ENCODE measurements around the gene PPP1R27.
"Not testable (repeated sequence)": the region's sequence is repeated elsewhere in the genome, so short reads cannot be mapped to it uniquely, and the experiment has no call there.

PPP1R27 gene

DNA sequence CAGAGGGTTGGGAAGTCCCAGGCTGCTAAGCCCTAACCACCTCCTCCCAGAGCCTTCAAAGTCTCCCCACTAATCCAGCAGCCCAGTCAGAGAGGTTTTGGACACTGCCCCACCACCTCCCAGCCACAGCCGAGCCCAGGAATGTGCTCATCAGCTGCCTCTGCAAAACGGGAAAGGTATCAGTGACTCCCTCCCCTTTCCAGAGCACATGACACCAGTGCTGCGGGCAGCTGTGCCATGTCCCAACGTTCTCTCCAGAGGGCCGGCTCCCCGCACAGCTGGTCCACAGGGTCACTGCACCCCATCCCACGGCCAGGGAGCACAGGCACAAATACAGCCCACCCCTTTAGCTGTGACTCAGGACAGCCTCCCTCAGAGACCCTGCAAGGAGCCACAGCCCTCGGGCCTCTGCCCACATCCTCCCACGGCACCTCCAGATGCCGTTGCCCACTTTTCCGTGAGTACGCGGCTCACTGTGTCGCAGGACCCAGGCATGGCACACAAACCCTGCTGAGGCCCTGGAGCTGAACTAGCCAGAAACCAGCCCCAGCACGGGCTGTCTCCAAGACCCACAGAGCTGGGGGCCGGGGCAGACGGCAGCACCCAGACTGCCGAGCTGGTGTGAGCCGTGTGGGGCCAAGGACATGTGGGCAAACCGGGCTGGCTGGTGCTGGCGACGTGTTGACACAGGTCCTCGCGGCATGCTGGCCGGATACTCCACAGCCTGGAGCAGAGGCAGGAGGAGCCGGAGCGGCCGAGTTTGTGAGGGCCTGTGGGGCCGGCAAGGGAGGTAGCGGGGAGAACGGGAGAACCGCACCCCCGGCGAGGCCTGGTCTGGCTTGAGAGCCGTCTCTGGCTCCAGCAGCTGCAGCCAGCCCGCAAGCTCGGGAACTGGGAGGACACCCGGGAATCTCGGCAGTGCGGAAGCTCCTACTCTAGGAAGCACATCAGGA lies 6.3 kb upstream of the PPP1R27 start:
- DNase-seq (ENCODE audit: low spot score): no peak

DNA sequence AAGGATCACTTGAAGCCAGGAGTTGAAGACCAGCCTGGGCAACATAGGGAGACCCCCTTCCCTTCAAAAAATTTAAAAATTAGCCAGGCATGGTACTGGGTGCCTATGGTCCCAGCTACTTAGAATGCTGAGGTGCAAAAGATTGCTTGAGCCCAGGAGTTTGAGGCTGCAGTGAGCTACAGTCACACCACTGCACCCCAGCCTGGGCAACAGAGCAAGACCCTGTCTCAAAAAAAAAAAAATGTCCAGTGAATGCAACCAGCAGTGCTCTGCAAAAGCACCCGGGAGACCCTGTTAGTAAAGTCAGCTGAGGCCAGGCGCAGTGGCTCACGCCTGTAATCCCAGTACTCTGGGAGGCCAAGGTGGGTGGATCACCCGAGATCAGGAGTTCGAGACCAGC lies 5.2 kb upstream of the PPP1R27 start:
- DNase-seq (ENCODE audit: low spot score): not testable (repeated sequence)

DNA sequence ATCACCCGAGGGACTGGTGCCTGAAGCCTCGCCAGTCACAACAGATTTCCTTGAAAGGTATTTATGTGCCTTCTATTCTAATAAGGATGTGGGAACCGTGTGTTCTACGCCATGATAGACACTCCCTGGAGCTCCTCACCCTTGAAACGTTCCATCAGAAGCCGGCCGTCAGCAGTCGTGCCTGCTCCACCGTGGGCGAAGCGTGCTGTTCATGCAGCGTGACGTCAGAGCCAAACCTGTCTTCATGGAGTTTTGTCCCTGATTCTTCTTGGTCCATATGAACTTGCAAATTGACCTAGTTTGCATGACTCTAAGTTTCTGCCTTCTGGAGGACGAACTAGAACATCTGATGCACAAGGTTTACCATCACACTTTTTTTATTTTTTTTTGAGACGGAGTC lies 4.5 kb upstream of the PPP1R27 start:
- no peak for DNase-seq (ENCODE audit: low spot score)

DNA sequence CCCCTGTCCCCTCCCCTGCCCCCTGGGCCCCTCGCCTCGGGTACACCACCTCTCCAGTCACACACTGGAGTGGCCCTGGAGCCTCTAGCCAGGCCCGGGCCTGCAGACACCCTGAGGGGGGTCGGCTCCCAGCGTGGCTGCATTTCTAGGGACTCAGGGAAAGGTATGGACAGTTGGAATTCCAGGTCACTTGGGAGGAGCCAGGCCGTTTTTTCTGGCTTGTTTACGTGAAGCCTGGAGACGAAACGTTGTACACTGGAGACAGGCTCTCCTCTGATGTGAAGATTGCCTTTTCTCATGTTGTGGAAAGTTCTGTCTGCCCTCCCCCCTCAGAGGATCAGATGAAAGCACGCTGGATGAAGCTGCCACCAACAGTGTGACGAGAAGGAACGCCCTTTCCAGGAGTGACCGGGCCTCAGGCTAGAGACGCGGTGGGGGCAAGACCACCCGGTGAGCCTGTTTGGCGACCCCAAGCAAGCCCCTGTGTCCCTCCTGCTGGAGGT lies 4.0 kb upstream of the PPP1R27 start:
- no peak for DNase-seq (ENCODE audit: low spot score)

DNA sequence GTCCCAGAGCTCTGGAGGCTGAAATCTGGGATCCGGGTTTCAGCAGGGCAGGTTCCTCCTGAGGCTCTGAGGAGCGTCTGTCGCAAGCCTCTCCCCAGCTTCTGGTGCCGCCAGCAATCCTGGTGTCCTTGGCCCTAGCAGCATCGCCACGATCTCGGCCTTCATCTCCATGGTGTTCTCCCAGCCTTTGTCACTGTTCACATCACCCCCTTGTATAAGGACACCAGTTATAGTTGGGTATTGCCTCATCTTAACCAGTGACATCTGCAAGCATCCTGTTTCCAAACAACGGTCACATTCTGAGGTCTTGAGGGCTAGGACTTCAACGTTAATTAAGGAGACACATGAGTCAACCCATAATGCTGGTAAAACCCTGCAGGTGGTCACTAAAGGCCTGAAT lies 2.8 kb upstream of the PPP1R27 start:
- no peak for DNase-seq (ENCODE audit: low spot score)

DNA sequence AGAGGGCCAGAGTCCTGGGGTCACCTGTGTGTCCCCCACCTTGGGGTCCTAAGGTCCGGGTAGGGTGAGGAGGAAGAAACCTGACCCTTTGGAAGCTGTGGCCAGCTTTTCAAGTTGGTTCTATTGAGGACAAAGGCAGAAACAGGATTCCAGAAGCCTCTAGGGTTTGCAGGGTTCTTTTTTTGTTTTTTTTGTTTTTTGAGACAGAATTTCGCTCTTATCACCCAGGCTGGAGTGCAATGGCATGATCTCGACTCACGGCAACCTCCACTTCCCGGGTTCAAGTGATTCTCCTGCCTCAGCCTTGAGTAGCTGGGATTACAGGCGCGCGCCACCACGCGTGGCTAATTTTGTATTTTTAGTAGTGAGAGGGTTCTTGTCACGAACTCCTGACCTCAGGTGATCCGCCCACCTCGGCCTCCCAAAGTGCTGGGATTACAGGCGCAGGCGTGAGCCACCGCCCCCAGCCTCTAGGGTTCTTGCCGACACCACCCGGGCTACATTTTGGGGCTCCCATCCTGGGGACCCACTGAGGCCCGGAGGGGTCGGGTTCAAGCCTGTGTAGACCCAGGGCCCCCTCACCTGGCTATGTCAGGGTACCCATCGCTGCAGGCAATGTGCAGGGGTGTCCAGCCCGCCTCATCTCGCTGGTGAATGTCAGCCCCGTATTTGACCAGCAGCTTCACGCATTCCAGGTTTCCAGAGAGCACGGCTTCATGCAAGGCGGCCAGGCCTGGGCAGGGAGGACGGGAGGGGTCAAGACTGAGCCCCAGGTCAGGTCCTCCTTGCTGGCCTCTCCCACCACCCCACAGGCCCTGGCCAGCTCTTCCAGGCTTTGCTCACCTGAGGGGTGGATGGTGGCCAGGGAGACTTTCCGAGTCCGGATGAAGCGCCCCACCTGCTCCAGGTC lies 674 bp downstream of the PPP1R27 start:
- DNase-seq (ENCODE audit: low spot score): no peak

DNA sequence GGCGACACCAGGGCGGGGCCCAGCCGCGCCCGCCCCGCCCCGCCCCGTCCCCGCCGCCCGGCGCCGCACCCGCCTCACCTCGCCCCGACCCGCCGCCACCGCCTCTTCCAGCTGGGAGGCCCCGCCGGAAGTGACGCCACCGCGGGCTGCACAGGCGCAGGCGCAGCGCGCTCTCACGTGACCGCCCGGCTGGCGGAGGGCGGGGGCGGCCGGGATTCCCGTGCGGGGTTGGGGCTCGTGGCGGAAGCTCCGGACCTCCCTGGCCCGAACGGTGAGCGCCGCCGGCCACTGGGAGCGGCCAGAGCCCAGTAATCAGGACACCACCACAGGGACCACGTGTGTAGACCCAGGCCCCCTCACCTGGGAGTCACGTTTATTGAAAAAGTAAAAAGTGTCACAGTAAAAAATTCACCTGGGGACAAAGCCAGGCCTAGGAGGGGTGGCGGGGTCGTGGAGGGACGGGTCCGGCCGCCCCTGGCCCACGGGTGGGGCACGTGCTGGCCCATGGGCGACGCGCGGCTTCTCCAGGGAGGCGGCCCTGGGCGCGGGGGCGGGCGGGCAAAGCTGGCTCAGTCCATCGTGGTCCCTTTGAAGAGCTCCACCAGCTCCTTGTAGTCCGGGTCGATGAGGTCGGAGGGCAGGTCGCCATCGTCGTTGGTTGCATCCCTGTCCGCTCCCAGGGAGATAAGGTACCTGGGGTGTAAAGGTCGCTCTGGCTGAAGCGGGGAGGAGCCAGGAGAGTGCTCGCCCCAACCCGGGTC lies 1.5 kb downstream of the PPP1R27 start, which contains the start of gene MCRIP1:
Gene MCRIP1, minus strand, starts transcription at position 132 of the 761 bp plus-strand sequence. CDS start 8,785 bp downstream, outside the sequence.
- peak; percentile 88 for DNase-seq (ENCODE audit: low spot score)

DNA sequence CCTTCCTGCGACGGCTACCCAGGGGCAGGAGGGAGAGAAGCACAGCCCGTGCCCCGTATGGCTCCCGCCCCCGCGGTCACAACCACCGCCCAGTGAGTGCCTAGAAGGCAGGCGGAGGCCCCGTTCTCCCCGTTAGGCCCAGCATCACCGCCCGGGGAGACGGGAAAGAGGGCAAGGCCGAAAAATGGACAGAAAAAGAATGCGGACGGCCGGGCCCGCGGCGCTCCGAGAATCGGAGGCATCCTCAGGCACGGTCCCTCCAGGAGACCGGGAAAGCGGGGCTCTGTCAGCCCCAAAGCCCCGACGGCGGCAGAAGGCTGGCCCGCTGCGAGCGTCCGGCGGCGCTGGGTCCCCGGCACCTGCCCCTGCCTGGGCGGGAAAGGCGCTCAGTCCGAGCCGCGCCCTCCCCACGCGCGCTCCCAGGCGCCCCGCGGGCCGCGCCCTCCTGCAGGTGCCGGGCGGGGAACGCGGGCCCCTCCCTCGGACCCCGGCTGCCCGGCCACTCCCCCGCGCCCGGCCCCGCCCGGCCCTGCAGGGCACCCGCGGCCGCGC lies 2.2 kb downstream of the PPP1R27 start:
- DNase-seq (ENCODE audit: low spot score): no peak

DNA sequence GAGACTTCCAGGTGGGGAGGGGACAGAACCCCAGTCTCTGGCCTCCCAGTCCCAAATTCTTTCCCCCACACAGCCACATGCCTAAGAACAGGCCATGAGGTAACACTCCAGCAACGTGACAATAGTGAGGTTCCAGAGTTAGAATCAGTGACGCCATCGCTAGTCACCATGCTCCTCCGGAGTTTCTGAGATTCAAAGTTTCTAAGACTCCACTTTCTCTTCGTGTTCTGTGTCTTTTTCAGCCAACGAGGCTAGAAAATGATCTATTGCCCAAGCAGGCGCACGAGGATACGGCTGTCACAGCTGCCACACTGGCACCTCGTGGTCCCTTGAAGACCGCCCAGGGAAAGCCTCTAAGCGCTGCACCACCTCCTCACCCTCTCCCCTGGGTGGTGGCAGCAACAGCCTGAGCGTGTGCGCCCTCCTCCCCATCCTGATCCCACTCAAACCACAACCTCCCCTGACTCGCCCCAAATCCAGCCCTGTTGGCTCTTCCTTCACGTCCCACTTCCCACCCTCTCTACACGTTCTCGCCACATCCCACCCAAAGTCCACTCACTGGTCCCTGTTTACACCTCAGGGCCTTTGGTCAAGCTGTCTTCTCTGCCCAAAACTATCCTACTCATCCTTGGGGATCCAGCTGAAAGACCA lies 2.8 kb downstream of the PPP1R27 start:
- DNase-seq (ENCODE audit: low spot score): no peak

DNA sequence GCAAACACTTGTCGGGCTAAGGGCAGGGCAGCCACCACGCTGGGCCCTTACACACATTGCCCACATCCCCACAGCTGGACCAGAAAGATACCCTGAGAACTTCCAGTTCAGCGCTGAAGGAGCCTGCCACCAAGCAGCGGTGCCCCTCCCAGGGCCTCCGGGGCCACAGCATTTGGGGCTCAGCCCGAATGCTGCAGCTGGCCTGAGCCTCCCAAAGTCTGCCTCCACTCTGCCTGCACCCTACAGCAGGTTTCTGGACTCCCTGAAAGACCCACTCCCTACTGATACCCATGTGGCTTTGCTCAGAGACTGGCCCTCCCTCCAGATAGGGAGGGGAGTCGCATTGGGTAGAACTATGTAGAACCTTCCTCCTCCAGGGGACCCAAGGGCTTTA lies 3.3 kb downstream of the PPP1R27 start:
- no peak for DNase-seq (ENCODE audit: low spot score)

DNA sequence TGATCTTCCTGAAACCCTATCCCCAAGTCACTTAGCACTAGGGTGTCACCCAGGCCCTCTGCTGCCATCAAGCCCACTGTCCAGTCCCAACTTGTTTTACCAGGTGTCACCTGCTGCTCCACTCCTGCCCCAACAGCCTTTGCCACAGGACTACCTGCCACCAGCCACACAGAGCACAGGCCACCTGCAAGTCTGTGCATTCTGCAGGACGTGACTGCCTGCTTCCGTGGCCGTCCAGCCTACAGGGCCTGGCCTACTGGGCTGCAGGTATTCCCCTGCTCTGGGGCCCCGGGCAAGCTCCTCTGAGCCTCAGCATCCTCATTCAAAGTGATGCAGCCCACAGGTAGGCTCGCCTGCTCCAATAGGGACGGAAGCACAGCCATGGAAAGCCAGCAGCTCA lies 5.0 kb downstream of the PPP1R27 start:
- DNase-seq (ENCODE audit: low spot score): no peak

DNA sequence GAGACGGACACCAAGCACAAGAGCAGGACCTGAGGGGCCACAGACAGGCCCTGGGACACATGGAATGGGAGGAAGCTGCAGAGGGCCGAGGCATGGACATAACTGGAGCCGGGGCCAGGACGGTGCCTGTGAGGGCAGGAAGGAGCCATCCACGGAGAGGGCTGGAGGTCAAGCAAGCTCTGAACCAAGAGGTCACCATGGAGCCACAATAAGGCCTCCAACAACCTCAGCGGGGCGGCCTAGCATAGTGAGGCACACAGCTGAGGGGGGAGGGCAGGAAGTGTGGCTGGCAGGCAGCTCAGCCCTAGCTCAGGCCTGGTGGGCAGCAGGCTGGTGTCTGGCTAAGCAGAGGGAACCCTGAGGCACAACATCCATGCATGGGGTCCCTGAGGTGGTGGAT lies 6.2 kb downstream of the PPP1R27 start:
- DNase-seq (ENCODE audit: low spot score): no peak

DNA sequence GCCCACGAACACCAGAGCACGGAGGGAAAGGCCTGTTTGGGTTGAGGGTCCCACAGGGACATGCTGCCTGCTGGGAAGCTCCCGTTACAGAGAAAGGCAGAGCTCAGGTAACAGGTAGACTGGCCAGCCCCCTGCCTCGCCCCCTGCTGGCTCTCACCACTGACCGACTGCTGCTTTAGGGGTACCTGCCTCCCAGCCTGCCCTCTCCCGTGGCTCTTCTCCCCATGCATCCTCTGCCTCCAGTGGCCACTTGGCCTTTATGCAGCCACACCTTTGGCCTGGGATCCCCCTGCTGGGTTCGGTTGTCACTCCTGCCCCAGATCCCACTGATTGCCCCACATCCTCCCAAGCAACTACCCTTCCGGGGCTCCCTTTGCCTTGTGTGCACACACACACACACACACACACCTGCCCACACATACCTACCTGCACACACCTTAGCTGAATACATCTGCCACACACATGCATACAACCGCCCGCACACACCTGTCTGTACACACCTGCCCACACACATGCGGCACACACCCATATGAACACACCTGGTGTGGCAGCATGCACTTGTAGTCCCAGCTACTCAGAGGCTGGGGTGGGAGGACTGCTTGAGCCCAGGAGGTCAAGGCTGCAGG lies 8.9 kb downstream of the PPP1R27 start:
- no peak for DNase-seq (ENCODE audit: low spot score)

DNA sequence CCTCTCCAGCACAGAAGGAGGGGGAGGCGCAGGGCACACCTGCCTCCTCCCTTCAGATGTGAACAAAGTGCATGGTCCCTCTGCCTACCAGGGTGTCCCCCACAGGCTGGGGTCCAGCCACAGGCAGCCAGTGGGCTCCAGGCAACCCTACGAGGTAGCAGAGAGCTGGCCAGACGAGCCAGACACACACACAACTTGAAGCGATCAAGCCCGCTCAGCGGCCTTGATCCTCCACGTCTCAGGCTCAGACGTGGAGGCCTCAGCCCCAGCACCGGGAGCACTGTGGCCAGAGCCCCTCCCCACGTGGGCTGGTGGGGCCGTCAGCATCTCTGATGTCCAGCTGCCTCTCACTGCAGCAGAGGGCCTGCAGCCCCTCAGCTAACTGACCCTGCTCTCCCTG lies 10.3 kb downstream of the PPP1R27 start:
- DNase-seq (ENCODE audit: low spot score): no peak

DNA sequence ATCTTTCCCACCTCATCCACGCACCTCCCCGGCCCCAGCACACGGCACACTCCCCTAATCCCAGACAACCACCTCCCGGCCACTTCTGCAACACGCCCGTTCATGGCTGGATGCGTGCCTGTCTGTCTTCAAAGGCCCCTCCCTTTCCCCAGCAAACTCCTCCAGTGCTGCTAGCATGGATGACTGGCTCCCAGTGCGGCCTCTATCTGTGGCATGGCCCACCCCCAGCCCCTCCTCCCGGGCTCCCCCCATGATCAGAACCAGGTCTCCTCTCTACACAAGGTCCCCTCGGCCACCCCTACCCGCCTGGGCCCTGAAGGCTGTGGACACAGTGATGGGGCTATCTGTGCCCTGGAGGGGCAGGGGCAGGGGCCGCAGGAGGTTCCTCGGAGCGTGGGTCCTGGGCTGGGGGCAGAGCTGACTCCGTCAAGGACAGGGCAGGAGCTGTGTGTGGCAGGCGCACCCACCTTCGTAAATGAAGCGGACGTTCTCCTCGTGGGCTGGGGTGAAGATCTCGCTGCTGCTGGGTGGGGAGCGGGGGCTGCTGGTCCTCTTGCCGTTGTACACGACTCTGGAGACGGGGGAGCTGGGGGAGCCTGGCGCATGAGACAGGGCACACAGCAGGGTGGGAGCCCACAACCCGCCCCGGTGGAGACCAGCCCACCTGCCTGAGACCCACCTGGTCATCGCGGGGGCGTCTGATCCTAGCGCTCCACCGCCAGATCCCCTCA lies 10.9 kb downstream of the PPP1R27 start:
- DNase-seq (ENCODE audit: low spot score): no peak

DNA sequence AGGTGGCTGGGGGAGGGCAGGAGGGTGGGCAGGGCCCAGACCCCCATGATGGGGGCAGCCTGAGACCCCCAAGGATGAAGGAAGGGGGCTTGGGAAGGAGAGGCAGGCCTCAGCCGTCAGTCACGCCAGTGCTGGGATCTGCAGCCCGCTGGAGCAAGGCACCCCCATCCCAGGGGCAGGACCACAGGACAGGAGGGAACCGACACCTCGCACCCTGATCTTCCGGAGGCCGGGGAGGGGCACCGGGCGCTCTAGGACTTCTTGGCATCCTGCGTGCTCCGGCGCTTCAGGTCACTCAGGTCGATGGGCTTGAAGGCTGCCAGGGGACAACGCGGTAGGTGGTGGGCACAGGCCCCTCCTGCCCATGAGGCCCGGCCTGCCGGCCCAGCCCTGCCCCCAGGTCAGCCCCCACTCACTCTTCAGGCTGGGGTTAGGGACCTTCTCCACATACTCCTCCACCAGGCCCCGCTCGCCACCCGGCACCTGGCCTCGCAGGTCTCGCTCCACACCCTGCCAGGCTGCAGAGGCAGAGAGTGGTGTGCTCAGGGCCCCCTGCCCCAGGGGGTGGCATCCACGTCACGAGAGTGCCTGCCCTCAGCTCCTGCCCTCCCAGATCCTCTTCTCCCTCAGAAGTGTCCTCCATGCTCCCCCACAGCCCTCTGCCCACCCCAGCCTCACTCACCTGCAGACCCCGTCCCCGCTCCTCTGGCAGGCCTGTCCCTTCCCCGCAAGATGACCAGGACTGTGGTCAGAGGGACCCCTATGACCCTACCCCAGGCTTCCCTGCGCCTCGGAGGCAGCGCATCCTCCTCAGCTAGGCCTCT lies 11.6 kb downstream of the PPP1R27 start:
- no peak for DNase-seq (ENCODE audit: low spot score)

DNA sequence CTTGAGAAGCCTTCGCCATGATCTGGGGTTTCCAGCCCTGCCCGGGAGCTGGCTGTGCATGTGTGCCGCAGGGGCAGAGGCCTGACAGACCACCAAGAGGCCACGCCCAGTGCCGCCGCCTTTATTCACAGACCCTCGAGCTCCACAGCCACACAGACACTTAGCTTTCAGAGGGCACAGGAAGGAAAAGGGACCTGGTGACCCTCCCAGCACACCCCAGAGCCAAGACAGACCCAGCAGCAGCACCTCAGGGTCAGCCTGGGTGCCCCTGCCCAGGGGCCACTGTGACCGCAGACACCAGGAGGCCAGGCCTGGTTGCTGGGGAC lies 12.6 kb downstream of the PPP1R27 start:
- DNase-seq (ENCODE audit: low spot score): no peak

DNA sequence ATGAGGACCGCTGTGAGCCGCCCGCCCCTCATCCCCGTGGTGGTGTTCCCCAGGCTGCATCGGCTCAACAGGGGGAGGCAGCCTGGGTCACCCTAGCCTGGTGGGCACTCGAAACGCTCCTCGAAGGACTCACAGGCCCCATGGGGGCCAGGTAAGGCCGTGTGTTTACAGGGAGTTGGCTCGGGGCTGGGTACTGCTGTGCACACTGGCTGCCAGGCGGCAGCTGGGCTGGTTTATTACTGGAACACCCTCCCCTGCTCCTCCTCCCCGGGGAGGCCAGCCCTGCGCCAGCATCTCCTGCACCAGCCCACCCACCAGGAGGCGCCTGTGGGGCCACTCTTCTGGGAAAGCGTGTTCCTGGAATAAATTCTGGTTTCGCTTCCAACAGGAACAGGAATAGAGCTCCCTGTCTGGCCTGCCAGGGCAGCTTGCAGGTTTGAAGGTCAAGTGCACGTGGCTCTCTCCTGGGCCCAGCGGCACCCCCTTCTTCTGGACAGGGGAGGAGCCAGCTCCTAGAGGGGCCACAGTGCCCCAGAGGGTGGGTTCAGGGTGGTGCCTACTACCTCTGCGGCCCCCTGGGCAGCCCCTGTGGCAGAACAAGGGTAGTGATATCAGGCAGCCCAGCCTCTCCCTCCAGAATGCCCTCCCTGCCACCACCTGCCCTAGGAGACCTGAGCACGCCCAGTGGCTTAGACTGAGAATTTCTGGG lies 13.1 kb downstream of the PPP1R27 start:
- no peak for DNase-seq (ENCODE audit: low spot score)
